Osteoblast (primary cell): Measurements from ENCODE around the gene DIAPH2. TPM values are rescaled to one million over a fixed set of nuclear protein-coding genes. Genes with fewer than 3 reads are reported as not detected.

ENCODE experiments used
- DNase-seq: peaks from one replicate; pipeline ENCODE4 v3.0.0; 2011; ENCODE audit warnings: low spot score, mixed read lengths; ENCODE audit not compliant: insufficient read length; ENCODE audit errors: missing footprints
- H2AFZ ChIP-seq: 2 replicates; pipeline ENCODE4 v1.6.0; 2011; ENCODE audit warnings: mild to moderate bottlenecking, low read length
- H3K27ac ChIP-seq: 2 replicates; pipeline ENCODE4 v1.5.1; 2011; ENCODE audit warnings: mild to moderate bottlenecking, low read depth, low read length, moderate library complexity
- H3K27me3 ChIP-seq: 2 replicates; pipeline ENCODE4 v1.6.0; 2012; ENCODE audit warnings: mild to moderate bottlenecking, control low read depth, inconsistent platforms, low read length, moderate library complexity; ENCODE audit not compliant: insufficient read depth
- H3K36me3 ChIP-seq: 2 replicates; pipeline ENCODE4 v1.5.1; 2011; ENCODE audit warnings: mild to moderate bottlenecking, low read length, control low read depth, moderate library complexity; ENCODE audit not compliant: insufficient read depth
- H3K4me1 ChIP-seq: 2 replicates; pipeline ENCODE4 v1.5.1; 2011; ENCODE audit warnings: mild to moderate bottlenecking, low read length, control low read depth, moderate library complexity; ENCODE audit not compliant: insufficient read depth
- H3K4me2 ChIP-seq: 2 replicates; pipeline ENCODE4 v1.6.0; 2011; ENCODE audit warnings: mild to moderate bottlenecking, low read length; ENCODE audit not compliant: insufficient read depth
- H3K4me3 ChIP-seq: fragments of 200-600 bp; sonication (generic); 3 replicates; pipeline ENCODE4 v1.5.1; 2012; ENCODE audit warnings: mild to moderate bottlenecking, low read length, inconsistent platforms; ENCODE audit not compliant: insufficient read depth
- H3K79me2 ChIP-seq: 2 replicates; pipeline ENCODE4 v1.6.0; 2012; ENCODE audit warnings: mild to moderate bottlenecking, low read length, control low read depth, inconsistent platforms; ENCODE audit not compliant: insufficient read depth
- H3K9me3 ChIP-seq: 2 replicates; pipeline ENCODE4 v1.5.1; 2011; ENCODE audit warnings: low read depth, low read length, control low read depth
- H4K20me1 ChIP-seq: 2 replicates; pipeline ENCODE4 v1.6.0; 2012; ENCODE audit warnings: mild to moderate bottlenecking, low read length, control low read depth; ENCODE audit not compliant: insufficient read depth
- CTCF ChIP-seq: IDR thresholded peaks from 2 replicates; pipeline ENCODE4 v1.5.1; 2011; ENCODE audit warnings: mild to moderate bottlenecking, low read depth, low read length, moderate library complexity; ENCODE audit errors: extremely low read depth
- total RNA-seq: library from RNA; depleted of rRNA; stranded (reverse); fragments of >200 nt; gene quantifications from 2 replicates; pipeline ENCODE4 v1.2.3, GENCODE V29; 2012

DIAPH2 gene
- total RNA-seq, 1 donor: 21.0 TPM

DNA sequence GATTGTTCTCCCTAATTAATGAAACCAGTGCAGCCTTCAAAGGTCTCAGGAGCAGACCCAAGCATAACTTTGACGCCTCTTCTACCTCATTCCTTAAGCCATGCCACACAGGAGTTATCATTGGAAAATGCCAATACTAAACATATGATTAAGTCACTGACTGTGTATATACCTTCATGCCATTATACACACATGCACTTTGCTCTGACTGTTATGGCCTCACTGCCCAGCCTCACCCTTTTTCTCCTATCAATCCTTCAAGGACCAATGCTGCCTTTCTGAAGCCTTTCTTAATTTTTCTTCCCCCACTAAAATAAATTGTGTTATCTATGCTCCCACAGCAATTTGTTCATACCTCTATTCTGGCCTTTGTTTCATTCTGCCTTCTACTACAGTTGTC, 924.7 kb downstream of the DIAPH2 start:
- Histone ChIP-seq H3K27me3 (no peaks in the 10 kb centered on the region), H3K4me3 (no peak overlapping the region), H3K79me2 (no peaks in the 10 kb centered on the region), H3K4me2 (no peak overlapping the region), H4K20me1 (no peaks in the 10 kb centered on the region), H2AFZ (no peak overlapping the region), H3K27ac (no peak overlapping the region), H3K36me3 (no peaks in the 10 kb centered on the region), H3K4me1 (no peaks in the 10 kb centered on the region), H3K9me3 (no peaks in the 10 kb centered on the region)
- DNase-seq: no peak
- TF ChIP-seq CTCF: no peak

- no peaks in the 10 kb centered on the region for H3K79me2 ChIP-seq
- H2AFZ ChIP-seq: no peak overlapping the region
- H3K36me3 ChIP-seq: no peaks in the 10 kb centered on the region
- no peaks in the 10 kb centered on the region for H3K4me1 ChIP-seq
- no peaks in the 10 kb centered on the region for H3K9me3 ChIP-seq
- DNase-seq: no peak
- H3K4me3 ChIP-seq: no peak overlapping the region
- H3K27me3 ChIP-seq: no peaks in the 10 kb centered on the region
- no peaks in the 10 kb centered on the region for H4K20me1 ChIP-seq
- no peak overlapping the region for H3K4me2 ChIP-seq
- H3K27ac ChIP-seq: no peak overlapping the region
- no peak for TF ChIP-seq CTCF
Measured at GRCh38 chrX:97609938-97610337, 925.3 kb downstream of the DIAPH2 start.

- H3K36me3 ChIP-seq: no peaks in the 10 kb centered on the region
- no peaks in the 10 kb centered on the region for H3K4me1 ChIP-seq
- H4K20me1 ChIP-seq: no peaks in the 10 kb centered on the region
- H3K79me2 ChIP-seq: no peaks in the 10 kb centered on the region
- no peaks in the 10 kb centered on the region for H3K9me3 ChIP-seq
- H3K27me3 ChIP-seq: no peaks in the 10 kb centered on the region
- TF ChIP-seq CTCF: no peak
- DNase-seq: no peak
- no peak overlapping the region for H3K4me2 ChIP-seq
- no peak overlapping the region for H3K4me3 ChIP-seq
- H3K27ac ChIP-seq: no peak overlapping the region
- peak overlapping the region; percentile 20 for H2AFZ ChIP-seq
Measured at GRCh38 chrX:97616883-97617530, 932.4 kb downstream of the DIAPH2 start.

DNA sequence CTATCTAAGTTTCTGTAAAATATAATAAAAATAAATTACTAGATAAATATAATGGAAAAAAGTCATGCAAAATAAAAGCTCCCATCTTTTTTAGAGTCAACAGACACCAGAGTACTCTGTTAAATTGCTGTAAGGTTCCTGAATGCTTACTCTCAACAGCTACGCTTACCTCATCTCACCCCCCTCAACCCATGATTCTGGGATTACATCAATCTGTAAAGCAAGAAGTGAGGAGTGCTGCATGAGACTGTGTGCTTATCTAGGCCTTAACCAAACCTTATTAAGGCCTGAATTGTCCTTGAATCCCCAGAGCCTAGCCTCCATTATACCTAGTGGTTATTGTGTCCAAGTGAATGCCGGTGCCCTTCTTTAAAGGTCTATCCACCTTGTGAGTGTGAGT, 934.9 kb downstream of the DIAPH2 start:
- Histone ChIP-seq H2AFZ (no peak overlapping the region), H3K27ac (no peak overlapping the region), H3K4me2 (no peak overlapping the region), H3K79me2 (no peaks in the 10 kb centered on the region), H3K36me3 (no peaks in the 10 kb centered on the region), H3K4me3 (no peak overlapping the region), H3K27me3 (no peaks in the 10 kb centered on the region), H4K20me1 (no peaks in the 10 kb centered on the region), H3K9me3 (no peaks in the 10 kb centered on the region), H3K4me1 (no peaks in the 10 kb centered on the region)
- no peak for DNase-seq
- TF ChIP-seq CTCF: no peak
